CD4-positive, alpha-beta memory T cell (primary cell): Measurements from ENCODE around the gene MB21D2. TPM values are rescaled to one million over a fixed set of nuclear protein-coding genes. Genes with fewer than 3 reads are reported as not detected.

Experiments
- polyA plus RNA-seq, 2 donors: library from polyadenylated mRNA; unstranded; fragments of 300-500 nt; fragmentation: Illumina TruSeq; gene quantifications; one replicate each; pipeline ENCODE4 v1.2.3, GENCODE V29; 2021
- total RNA-seq, 2 experiments: library from RNA; stranded (reverse); gene quantifications; one replicate each; pipeline ENCODE4 v1.2.3, GENCODE V29; 2021

The MB21D2 gene
- total and polyA plus RNA-seq, 4 experiments from 2014 or later: 3.4 to 17.1 (median 6.1) TPM

Other genes starting within 250 kb of the MB21D2 start
- not detected for gene FGF12, start 190.3 kb downstream of the MB21D2 start, total RNA-seq
- gene FGF12, start 190.3 kb downstream of the MB21D2 start, polyA plus RNA-seq: not detected